GM18508 (cell line): ENCODE measurements around the gene TRAF2.

Experiments used
- ATAC-seq: cut with Tn5 transposase; IDR thresholded peaks from one replicate; pipeline ENCODE4 v1.9.1; 2021; ENCODE audit warnings: moderate number of reproducible peaks; ENCODE audit not compliant: insufficient read depth, unreplicated experiment

Gene TRAF2

DNA sequence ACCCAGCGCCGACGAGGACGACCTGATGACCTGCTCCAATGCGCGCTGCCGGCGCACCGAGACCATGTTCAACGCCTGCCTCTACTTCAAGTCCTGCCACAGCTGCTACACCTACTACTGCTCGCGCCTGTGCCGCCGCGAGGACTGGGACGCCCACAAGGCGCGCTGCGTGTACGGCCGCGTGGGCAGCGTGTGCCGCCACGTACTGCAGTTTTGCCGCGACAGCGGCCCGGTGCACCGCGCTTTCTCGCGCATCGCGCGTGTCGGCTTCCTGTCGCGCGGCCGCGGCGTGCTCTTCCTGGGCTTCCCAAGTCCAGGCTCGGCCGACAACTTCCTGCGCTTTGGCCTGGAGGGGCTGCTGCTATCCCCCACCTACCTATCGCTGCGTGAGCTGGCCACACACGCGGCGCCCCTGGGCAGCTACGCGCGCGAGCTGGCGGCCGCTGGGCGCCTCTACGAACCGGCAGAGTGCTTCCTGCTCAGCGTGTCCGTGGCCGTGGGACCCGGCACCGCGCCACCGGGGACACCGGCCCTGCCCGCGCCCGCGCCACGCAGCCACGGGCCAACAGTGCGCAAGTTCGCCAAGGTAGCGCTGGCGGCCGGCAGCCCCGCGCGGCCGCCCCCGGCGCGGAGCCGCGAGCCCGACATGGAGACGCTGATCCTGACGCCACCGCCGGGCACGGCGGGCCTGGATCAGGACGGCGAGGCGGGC is 39.8 kb upstream of the TRAF2 start:
- ATAC-seq, result no peak

DNA sequence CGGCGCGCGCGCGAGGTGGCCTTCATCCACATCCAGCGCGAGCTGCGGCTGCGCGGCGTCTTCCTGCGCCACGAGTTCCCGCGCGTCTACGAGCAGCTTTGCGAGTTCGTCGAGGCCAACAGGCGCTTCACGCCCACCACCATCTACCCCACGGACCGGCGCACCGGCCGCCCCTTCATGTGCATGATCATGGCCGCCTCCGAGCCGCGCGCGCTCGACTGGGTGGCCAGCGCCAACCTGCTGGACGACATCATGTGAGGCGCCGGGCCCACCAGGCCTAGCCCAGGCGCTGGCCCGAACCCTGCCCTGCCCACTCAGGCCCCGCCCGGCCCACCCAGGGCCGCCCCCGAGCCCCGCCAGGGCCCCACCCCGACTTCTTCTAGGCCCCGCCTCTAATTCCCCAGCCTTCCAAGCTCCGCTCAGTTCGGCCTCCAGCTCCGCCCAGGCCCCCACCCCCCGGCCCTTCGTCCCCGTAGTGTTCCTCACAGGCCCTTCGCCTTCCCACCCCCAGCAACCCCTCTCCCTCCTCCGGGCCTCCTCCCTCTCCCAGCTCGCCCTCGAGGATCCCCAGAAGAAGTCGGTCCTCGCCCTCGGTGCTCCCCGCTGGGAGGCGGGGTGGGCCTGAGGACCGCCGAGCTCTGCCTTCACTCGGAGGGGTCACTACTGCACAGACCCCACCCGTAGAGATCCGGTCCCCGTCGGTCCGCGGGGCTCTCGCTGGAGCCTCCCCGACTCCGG is 39.1 kb upstream of the TRAF2 start:
- ATAC-seq, result no peak

DNA sequence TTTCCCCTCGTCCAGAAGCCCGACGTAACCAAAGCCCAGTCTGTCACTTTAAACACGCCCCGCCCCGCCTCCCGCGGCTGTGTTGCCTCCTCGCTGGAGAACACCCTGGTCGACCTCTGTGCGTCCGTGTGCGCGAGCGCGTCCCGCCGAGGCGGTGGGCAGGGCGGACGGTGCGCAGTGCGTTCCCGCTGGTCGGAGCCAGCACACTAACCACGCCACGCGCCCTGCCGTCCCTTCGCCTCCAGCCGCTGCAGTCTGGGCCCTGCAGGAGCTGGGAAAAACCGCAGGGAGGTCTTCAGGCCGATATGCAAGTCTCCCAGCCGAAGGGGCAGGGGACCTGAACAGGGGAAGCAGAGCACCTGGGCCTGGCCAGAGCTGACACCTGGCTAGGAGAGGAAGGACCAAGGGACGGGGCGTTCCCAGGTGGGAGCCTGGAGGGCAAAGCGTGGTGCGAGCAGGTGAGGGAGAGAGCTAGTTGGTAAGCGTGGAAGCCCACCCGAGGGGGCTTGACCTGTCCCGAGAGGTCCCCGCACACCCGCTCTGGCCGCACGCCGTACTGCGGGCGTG is 38.4 kb upstream of the TRAF2 start:
- ATAC-seq, result no peak

DNA sequence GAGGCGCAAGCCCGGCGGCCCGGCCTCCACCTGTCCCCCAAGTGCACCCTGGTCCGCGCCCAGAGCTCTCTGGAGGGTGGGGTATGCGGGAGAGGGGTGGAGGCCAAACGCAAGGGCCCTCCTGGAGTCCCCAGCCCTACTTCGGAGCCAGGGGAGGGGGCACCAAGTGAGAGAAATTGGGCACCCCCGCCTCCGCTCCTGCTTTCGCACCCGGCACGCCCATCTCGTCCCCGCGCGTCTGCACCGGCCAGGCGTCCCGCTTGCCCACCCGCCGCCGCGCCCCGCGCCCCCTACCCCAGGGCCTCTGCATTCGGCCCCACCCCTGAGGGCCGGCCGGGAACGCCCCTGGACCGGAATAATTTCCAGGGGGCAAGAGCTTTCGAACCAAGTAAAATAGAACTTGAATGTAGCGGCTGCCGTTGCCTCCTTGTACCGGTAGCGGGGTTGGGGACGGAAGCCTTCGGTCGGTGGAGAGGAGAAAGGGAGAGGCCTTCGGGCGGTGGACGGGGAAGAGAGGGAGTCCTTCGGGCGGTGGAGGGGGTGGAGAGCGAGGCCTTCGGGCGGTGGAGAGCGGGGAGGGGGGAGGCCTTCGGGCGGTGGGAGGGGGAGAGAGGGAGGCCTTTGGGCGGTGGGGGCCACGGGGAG is 37.8 kb upstream of the TRAF2 start:
- ATAC-seq, result no peak

DNA sequence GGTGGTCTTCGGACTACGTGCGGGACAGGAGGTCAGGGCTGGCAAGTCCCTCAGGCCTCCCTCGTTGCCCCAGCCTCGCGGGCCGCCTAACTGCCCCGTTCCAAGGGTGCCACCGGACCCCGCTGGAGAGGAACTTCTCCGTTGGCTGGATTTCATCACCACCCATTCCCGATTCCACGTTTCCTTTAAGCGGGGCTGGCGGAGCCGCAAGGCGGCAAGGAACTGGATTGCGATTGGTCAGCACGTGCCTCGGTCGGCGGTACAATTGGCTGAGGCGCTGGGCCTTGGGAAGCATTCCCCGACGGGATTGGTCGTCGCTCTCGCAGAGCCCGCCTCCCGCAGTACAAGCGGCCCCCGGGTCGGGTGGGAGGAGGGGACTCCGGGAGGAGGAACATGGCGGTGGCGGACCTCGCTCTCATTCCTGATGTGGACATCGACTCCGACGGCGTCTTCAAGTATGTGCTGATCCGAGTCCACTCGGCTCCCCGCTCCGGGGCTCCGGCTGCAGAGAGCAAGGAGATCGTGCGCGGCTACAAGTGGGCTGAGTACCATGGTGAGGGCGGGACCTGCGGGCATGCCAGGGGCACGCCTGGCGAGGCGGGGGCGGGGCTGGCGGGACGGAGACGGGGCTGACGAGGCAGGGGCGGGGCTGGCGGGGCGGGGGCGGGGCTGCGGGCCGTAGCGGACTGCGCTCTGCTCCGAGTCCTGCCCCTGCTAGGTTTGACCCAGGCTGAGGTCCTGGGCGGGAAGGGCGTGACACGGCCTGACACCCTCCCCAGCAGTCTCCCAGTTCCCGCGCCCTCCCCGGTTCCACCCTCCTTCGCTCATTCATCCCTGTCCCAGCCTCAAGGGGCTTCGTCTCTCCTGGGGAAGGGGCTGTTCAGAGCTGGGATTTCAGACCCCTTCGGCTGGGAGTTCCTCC is 37.0 kb upstream of the TRAF2 start, which contains the start of gene PHPT1:
Gene PHPT1, plus strand, starts transcription at position 372 of the 922 bp plus-strand sequence. Its CDS starts 22 bp downstream, at position 394.
- peak; percentile 58 for ATAC-seq

DNA sequence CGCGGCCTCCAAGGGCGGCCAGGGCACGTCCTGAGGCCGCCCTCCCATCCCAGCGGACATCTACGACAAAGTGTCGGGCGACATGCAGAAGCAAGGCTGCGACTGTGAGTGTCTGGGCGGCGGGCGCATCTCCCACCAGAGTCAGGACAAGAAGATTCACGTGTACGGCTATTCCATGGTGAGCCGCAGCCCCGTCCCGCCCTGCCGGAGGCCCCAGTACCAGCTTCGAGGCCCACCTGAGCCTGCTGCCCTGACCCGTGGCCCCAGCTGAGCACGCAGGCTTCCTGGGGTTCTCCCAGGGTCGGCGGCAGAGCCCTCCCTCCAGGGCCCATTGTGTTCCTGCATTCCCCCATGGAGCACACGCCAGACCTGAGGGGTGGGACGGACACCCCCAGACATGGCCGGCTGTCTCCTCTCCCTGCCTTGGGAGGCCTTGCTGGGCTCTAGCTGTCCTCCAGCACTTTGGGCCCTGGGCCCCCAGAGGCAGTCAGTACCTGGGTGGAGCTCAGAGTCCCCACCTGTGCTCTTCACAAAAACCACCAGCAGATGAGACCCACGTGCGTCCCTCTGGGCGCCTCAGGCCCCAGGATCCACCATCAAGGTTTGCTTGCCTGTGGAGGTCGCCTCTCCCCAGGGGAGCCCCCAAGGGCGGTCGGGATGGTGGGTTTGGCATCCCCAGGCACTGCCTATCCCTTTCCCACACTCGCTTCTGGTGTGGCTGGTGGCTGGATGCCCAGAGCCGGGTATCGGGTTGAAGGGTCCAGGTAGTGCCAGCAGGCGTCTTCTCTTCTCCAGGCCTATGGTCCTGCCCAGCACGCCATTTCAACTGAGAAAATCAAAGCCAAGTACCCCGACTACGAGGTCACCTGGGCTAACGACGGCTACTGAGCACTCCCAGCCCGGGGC is 36.1 kb upstream of the TRAF2 start:
- no peak for ATAC-seq

DNA sequence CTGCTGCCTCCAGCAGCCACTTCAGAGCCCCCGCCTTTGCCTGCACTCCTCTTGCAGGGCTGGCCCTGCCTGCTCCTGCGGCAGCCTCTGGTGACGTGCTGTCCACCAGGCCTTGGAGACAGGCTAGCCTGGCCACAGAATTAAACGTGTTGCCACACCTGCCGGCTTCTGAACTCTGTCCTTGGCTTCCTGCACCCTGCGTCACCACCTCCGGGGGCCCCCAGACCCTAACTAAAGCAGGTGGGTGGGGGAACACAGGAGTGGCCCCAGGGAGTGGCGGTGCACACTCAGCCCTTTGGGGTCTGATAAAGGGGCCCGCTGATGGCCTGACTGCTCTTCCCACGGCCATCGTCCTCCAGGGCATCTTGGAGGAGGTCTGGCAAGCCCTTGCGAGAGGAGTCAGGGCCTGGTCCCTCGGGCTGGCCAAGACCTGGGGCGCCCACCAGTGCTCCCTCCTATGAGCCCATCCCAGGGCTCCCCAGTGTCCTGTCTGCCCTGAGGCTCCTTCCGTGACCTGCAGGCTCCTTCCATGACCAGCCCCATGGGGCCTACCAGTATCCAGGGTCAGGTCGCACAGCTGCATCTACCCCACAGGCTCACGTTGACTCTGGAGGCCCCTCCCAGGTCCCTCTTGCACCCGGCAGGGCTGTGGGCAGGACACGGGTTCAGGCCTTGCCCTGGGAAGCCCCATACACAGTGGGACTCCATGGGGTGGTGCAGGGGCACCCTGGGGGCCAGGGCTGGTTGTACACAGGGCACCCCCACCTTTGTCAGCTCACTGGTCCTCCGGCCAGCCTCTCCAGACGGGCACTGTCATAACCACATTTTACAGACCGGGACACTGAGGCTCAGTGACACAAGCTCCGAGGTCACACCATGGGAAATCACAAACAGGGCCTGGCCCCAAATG is 35.2 kb upstream of the TRAF2 start:
- no peak for ATAC-seq

DNA sequence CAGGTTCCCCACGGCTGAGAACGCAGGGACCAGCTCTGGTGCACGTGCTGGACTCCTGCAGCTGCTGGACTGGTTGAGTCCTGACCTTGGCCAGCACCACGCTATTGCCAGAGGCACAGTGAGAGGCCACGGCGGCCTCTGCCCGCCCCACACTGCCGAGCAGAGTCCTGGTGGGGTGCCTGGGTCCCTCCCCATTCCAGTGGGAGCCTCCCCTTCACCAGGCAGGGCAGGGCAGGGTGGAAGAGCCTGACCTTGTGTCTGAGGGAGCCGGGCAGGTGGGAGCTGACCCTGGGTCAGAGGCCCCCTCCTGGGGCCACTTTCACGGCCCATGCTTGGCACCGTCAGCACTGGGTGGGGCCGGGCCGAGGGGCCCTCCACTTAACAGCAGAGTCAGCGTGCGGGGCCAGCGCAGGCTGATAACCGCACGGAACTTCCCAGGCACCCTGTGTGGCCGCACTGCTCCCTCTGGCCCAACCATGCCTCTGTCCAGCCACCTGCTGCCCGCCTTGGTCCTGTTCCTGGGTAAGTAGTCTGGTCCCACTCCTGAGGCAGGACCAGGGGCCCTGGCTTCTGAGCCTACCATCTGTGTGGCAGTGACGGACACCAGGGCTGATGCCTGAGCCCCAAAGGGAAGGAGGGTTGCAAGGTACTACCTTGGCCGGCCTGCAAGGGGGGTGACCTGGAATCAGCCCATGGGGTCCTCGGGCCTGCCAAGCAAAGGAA is 34.2 kb upstream of the TRAF2 start, which contains the start of gene MAMDC4:
Gene MAMDC4, plus strand, starts transcription at position 406 of the 723 bp plus-strand sequence. Its CDS starts 71 bp downstream, at position 477.
- no peak for ATAC-seq

DNA sequence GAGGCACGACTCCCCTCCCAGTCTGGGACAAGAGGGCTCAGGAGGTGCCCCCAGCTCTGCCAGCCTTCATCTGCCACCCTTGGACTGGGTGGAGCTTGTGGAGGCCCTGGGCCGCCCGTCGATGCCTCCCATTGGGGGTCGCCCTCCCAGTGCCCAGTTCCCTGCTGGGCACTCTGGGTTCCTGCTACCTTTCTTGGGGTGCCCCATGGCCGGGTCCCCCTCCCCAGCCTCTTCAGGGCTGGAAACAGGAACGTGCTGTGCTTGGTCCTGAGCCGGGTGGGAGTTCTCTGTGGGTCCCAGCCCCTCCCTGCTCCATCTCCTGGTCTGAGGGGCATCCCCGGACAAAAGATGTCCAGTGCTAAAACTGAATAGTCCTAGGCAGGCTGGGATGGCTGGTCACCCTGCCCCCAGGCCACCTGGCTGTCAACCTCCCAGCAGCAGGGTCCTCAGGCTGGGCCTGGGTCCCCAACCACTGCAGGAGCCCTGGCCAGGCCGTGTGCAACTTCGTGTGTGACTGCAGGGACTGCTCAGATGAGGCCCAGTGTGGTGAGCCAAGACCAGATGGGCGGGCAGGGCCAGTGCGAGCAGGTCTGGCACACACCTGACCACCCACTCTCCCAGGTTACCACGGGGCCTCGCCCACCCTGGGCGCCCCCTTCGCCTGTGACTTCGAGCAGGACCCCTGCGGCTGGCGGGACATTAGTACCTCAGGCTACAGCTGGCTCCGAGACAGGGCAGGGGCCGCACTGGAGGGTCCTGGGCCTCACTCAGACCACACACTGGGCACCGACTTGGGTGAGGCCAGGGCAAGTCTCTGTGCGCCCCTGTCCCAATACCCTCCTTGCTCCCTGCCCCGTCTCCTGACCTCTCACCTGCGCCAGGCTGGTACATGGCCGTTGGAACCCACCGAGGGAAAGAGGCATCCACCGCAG is 33.4 kb upstream of the TRAF2 start:
- ATAC-seq, result no peak

DNA sequence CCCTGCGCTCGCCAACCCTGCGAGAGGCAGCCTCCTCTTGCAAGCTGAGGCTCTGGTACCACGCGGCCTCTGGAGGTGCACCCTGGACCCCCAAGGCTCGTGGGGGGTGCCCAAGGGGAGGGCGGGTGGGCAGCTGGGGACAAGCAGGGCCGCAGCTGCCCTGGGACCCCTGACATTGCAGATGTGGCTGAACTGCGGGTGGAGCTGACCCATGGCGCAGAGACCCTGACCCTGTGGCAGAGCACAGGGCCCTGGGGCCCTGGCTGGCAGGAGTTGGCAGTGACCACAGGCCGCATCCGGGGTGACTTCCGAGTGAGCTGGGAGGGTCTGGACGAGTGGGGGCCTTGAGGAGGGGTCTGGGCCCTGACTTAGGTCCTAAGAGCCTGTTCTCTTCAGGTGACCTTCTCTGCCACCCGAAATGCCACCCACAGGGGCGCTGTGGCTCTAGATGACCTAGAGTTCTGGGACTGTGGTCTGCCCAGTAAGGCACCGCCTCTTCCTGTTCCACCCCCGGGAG is 32.7 kb upstream of the TRAF2 start:
- ATAC-seq, result no peak

DNA sequence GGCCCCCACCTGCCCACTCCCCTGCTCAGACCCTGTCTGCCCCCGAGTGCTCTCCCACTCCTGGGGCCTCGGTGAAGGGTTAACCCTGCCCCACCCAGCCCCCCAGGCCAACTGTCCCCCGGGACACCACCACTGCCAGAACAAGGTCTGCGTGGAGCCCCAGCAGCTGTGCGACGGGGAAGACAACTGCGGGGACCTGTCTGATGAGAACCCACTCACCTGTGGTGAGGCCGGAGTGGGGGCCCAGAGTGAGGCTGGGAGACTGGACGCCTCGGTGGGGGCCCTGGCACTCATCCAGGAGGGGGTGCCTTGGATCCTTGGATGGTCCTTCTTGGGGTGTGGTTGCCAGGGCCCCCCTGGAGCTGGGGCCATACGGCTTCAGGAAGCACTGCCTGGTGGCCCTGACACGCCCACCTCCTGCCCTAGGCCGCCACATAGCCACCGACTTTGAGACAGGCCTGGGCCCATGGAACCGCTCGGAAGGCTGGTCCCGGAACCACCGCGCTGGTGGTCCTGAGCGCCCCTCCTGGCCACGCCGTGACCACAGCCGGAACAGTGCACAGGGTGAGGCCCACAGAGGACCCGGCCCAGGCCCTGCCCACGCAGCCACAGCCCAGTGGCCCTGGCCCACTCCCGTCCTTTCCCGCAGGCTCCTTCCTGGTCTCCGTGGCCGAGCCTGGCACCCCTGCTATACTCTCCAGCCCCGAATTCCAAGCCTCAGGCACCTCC is 32.0 kb upstream of the TRAF2 start:
- no peak for ATAC-seq

DNA sequence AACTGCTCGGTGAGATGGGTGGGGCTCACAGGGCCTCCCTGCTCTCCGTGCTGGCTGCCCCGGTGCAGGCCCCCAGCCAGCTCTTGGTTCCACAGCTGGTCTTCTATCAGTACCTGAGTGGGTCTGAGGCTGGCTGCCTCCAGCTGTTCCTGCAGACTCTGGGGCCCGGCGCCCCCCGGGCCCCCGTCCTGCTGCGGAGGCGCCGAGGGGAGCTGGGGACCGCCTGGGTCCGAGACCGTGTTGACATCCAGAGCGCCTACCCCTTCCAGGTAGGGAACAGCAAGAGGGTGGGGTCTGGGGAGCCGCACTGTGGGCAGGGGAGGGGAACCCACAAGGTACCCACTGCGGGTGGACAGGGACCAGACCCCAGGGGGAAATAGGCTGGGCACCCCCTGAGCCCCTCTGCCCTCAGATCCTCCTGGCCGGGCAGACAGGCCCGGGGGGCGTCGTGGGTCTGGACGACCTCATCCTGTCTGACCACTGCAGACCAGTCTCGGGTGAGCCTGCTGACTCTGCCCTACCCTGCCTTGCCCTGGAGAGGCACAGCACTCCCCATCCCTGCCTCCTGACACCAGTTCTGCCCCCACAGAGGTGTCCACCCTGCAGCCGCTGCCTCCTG is 31.4 kb upstream of the TRAF2 start:
- ATAC-seq, result no peak

DNA sequence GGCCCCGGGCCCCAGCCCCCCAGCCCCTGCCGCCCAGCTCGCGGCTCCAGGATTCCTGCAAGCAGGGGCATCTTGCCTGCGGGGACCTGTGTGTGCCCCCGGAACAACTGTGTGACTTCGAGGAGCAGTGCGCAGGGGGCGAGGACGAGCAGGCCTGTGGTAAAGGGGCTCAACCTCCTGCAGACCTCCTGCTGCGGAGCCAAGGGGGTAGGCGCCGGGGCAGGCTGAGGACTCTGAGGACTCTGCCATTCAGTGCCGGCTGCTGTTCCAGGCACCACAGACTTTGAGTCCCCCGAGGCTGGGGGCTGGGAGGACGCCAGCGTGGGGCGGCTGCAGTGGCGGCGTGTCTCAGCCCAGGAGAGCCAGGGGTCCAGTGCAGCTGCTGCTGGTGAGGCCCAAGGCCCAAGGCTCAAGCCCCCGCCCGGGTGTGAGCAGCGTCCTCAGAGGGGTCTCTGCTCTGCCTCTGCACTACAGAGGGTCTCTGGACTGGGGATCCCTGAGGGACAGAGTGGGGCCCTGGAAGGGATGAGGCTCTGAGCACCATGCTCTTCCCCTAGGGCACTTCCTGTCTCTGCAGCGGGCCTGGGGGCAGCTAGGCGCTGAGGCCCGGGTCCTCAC is 30.7 kb upstream of the TRAF2 start:
- no peak for ATAC-seq

DNA sequence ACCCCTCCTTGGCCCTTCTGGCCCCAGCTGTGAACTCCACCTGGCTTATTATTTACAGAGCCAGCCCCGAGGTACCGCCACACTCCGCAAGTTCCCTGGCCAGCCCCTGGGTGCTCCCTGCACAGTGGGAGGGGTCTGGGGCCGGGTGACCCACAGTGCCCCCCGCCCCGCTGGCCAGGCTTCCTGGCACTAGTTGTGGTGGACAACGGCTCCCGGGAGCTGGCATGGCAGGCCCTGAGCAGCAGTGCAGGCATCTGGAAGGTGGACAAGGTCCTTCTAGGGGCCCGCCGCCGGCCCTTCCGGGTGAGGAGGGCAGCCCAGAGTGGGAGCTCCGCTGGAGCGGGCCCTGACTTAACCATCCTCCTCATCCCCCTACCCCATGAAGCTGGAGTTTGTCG is 30.2 kb upstream of the TRAF2 start:
- no peak for ATAC-seq
